HepG2 (cell line): Measurements from ENCODE around the gene CACNA1F. TPM values are rescaled to one million over a fixed set of nuclear protein-coding genes. Genes with fewer than 3 reads are reported as not detected.

Experiments
- CBX5 ChIP-seq: sonication (generic); formaldehyde crosslinking; IDR thresholded peaks from 2 replicates; pipeline ENCODE4 v1.4.0; 2020; ENCODE audit warnings: missing genetic modification reagents, borderline replicate concordance
- CENPX ChIP-seq: sonication (generic); formaldehyde crosslinking; IDR thresholded peaks from 2 replicates; pipeline ENCODE4 v1.9.0; 2021; ENCODE audit warnings: mild to moderate bottlenecking, missing genetic modification reagents, moderate library complexity
- ELF3 ChIP-seq: IDR thresholded peaks from 2 replicates; pipeline ENCODE4 v1.6.1; 2016; ENCODE audit warnings: missing genetic modification reagents, missing compliant biosample characterization
- FLYWCH1 ChIP-seq: sonication (generic); formaldehyde crosslinking; IDR thresholded peaks from 2 replicates; pipeline ENCODE4 v1.8.1; 2023; ENCODE audit warnings: mild to moderate bottlenecking, missing genetic modification reagents
- HOXA9 ChIP-seq: sonication (generic); formaldehyde crosslinking; IDR thresholded peaks from 2 replicates; pipeline ENCODE4 v1.8.1; 2022; ENCODE audit warnings: missing genetic modification reagents, mild to moderate bottlenecking, moderate library complexity, borderline replicate concordance
- MATR3 ChIP-seq: sonication (generic); formaldehyde crosslinking; IDR thresholded peaks from 2 replicates; pipeline ENCODE4 v1.4.0; 2020; ENCODE audit warnings: missing genetic modification reagents
- NR2F2 ChIP-seq: IDR thresholded peaks from 2 replicates; pipeline ENCODE4 v1.6.1; 2012; ENCODE audit warnings: low read depth, inconsistent platforms, borderline replicate concordance
- RFX1 ChIP-seq: fragments of 450-650 bp; IDR thresholded peaks from 2 replicates; pipeline ENCODE4 v1.6.1; 2017
- RXRB ChIP-seq: IDR thresholded peaks from 2 replicates; pipeline ENCODE4 v1.6.1; 2016; ENCODE audit warnings: borderline replicate concordance, missing genetic modification reagents, missing compliant biosample characterization
- SATB2 ChIP-seq: sonication (generic); formaldehyde crosslinking; IDR thresholded peaks from 2 replicates; pipeline ENCODE4 v1.5.0; 2020; ENCODE audit warnings: missing genetic modification reagents
- SRSF9 ChIP-seq: fragments of 200-400 bp; formaldehyde crosslinking; IDR thresholded peaks from 2 replicates; pipeline ENCODE4 v1.6.1; 2018; ENCODE audit warnings: borderline replicate concordance, mild to moderate bottlenecking, low read depth, low read length; ENCODE audit not compliant: insufficient read depth, poor library complexity, severe bottlenecking
- ZFP41 ChIP-seq: sonication (generic); formaldehyde crosslinking; IDR thresholded peaks from 2 replicates; pipeline ENCODE4 v1.4.0; 2020; ENCODE audit warnings: mild to moderate bottlenecking, missing genetic modification reagents, borderline replicate concordance
- ZFY ChIP-seq: sonication (generic); formaldehyde crosslinking; IDR thresholded peaks from 2 replicates; pipeline ENCODE4 v1.4.0; 2020; ENCODE audit warnings: missing genetic modification reagents
- ZNF3 ChIP-seq: IDR thresholded peaks from 2 replicates; pipeline ENCODE4 v1.7.0; 2017; ENCODE audit warnings: inconsistent platforms
- ZNF431 ChIP-seq: sonication (generic); formaldehyde crosslinking; IDR thresholded peaks from 2 replicates; pipeline ENCODE4 v1.9.0; 2022; ENCODE audit warnings: missing genetic modification reagents, low read depth, mild to moderate bottlenecking, borderline replicate concordance
- ZNF562 ChIP-seq: sonication (generic); formaldehyde crosslinking; IDR thresholded peaks from 2 replicates; pipeline ENCODE4 v1.8.0; 2022; ENCODE audit warnings: missing genetic modification reagents, borderline replicate concordance
- ZNF674 ChIP-seq: sonication (generic); formaldehyde crosslinking; IDR thresholded peaks from 2 replicates; pipeline ENCODE4 v1.5.0; 2020; ENCODE audit warnings: low read depth, mild to moderate bottlenecking, missing genetic modification reagents
- ZNF766 ChIP-seq: sonication (generic); formaldehyde crosslinking; IDR thresholded peaks from 2 replicates; pipeline ENCODE4 v1.5.0; 2020; ENCODE audit warnings: missing genetic modification reagents, borderline replicate concordance
- polyA plus RNA-seq, 8 experiments: library from polyadenylated mRNA; depleted of rRNA in 3 of 8; stranded (reverse) in 7 of 8; unstranded in 1 of 8; fragments of >200 nt; fragmentation: Illumina TruSeq in 4 of 8; extraction: Trizol in 4 of 8; gene quantifications; 2 replicates each; pipeline versions ENCODE4 v1.2.1 to v1.2.3, GENCODE V29; 2011 to 2016; ENCODE audit warnings: low read depth in 4 of 8, missing spikeins in 1 of 8, mixed read lengths in 1 of 8; ENCODE audit not compliant: insufficient read depth in 1 of 8
- total RNA-seq, 5 experiments: library from RNA; depleted of rRNA; stranded (reverse); fragments of >200 nt; fragmentation: Illumina TruSeq; extraction: Trizol; gene quantifications; 2 replicates each; pipeline ENCODE4 v1.2.3, GENCODE V29; 2016; ENCODE audit warnings: low read depth in 1 of 5
- TF ChIP-seq, protein P1 (sequence below): IDR thresholded peaks from 2 replicates; pipeline ENCODE4 v1.6.1; 2016; ENCODE audit warnings: low read depth, borderline replicate concordance
- TF ChIP-seq, protein P2 (sequence below): sonication (generic); formaldehyde crosslinking; conservative IDR thresholded peaks from 2 replicates; pipeline ENCODE4 v1.4.0; 2020; ENCODE audit warnings: mild to moderate bottlenecking, missing genetic modification reagents, moderate library complexity
- TF ChIP-seq, protein P3 (sequence below): sonication (generic); formaldehyde crosslinking; IDR thresholded peaks from 2 replicates; pipeline ENCODE4 v1.5.0; 2020; ENCODE audit warnings: missing genetic modification reagents
- TF ChIP-seq, protein P4 (sequence below): sonication (generic); formaldehyde crosslinking; IDR thresholded peaks from 2 replicates; pipeline ENCODE4 v1.9.0; 2021; ENCODE audit warnings: missing genetic modification reagents, mild to moderate bottlenecking, borderline replicate concordance

CACNA1F gene
- total and polyA plus RNA-seq, 2 of the 13 experiments (the other 11 are each of a cell fraction or from before 2014, with no cell fraction given), result 0.03 TPM; not detected in 1

DNA sequence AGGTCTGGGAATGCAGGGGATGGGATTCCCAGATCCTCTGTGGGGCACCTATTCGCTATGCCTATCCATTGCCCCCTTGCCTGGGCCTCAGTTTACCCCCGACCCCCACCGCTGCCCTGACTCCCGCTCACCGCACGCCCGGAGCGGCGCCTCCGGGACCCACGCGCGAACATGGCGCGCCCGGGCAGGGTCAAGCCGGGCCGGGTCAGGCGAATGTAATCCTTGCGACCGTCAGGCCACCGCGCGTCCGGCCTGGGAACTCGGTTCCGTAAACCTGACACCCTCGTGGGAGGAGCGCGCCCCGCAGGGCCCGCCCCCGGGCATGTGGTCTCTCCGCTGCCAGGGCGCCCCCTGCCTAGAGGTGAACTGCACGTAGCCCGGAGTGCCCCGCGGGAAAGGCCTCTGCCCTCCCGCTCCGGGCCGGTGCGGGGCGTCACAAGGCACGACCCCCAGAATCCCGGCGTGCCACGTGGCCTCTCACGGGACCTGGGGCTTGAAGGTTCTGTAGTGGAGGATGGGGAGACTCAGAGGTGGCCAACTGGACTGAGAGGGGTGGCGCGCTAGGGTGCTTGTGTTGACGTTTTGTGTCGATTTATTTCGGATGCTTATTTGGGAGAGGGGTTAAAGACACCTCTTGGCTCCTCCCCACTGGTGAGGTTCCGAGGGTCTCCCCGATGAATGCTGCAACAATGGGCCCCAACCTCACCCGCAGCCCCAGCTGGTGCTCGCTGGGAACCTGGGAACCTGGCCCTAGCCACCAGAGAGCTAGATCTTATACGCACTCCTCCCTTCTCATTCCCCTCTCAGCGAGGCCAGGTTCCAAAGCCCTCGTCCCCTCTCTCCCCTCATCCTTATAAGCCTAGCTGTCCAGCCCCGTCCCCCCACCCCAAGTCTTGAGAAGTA, 46.8 kb downstream of the CACNA1F start, which contains the start of gene PRICKLE3 (continued):
- TF ChIP-seq SATB2 (no peak), FLYWCH1 (CRISPR knock-in tag) (no peak), ZNF674 (CRISPR knock-in tag) (no peak), ZFP41 (CRISPR knock-in tag) (no peak), ELF3 (CRISPR knock-in tag) (peak; percentile 41; the same call in 1 of the 2 replicates), ZNF3 (CRISPR knock-in tag) (no peak), SRSF9 (no peak), CBX5 (CRISPR knock-in tag) (no peak), MATR3 (no peak), CENPX (no peak), ZNF562 (CRISPR knock-in tag) (no peak), RXRB (CRISPR knock-in tag) (no peak; the same call in 1 of the 2 replicates), ZNF766 (no peak), HOXA9 (no peak), ZFY (CRISPR knock-in tag) (peak; percentile 67; the same call in 1 of the 2 replicates), ZNF431 (CRISPR knock-in tag) (no peak), RFX1 (no peak), NR2F2 (no peak)
- TF ChIP-seq, protein P1, sequence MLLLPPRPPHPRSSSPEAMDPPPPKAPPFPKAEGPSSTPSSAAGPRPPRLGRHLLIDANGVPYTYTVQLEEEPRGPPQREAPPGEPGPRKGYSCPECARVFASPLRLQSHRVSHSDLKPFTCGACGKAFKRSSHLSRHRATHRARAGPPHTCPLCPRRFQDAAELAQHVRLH (CRISPR knock-in tag), result no peak
- TF ChIP-seq, protein P2, sequence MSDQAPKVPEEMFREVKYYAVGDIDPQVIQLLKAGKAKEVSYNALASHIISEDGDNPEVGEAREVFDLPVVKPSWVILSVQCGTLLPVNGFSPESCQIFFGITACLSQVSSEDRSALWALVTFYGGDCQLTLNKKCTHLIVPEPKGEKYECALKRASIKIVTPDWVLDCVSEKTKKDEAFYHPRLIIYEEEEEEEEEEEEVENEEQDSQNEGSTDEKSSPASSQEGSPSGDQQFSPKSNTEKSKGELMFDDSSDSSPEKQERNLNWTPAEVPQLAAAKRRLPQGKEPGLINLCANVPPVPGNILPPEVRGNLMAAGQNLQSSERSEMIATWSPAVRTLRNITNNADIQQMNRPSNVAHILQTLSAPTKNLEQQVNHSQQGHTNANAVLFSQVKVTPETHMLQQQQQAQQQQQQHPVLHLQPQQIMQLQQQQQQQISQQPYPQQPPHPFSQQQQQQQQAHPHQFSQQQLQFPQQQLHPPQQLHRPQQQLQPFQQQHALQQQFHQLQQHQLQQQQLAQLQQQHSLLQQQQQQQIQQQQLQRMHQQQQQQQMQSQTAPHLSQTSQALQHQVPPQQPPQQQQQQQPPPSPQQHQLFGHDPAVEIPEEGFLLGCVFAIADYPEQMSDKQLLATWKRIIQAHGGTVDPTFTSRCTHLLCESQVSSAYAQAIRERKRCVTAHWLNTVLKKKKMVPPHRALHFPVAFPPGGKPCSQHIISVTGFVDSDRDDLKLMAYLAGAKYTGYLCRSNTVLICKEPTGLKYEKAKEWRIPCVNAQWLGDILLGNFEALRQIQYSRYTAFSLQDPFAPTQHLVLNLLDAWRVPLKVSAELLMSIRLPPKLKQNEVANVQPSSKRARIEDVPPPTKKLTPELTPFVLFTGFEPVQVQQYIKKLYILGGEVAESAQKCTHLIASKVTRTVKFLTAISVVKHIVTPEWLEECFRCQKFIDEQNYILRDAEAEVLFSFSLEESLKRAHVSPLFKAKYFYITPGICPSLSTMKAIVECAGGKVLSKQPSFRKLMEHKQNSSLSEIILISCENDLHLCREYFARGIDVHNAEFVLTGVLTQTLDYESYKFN (CRISPR knock-in tag), result 0 out of 2 replicates have a peak, but pooled peaks have one; percentile 21
- TF ChIP-seq, protein P3, sequence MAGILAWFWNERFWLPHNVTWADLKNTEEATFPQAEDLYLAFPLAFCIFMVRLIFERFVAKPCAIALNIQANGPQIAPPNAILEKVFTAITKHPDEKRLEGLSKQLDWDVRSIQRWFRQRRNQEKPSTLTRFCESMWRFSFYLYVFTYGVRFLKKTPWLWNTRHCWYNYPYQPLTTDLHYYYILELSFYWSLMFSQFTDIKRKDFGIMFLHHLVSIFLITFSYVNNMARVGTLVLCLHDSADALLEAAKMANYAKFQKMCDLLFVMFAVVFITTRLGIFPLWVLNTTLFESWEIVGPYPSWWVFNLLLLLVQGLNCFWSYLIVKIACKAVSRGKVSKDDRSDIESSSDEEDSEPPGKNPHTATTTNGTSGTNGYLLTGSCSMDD (CRISPR knock-in tag), result no peak
- TF ChIP-seq, protein P4, sequence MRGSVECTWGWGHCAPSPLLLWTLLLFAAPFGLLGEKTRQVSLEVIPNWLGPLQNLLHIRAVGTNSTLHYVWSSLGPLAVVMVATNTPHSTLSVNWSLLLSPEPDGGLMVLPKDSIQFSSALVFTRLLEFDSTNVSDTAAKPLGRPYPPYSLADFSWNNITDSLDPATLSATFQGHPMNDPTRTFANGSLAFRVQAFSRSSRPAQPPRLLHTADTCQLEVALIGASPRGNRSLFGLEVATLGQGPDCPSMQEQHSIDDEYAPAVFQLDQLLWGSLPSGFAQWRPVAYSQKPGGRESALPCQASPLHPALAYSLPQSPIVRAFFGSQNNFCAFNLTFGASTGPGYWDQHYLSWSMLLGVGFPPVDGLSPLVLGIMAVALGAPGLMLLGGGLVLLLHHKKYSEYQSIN, result no peak
